ENCODE data around the gene G3BP1.
"Not testable (repeated sequence)": the region's sequence is repeated elsewhere in the genome, so short reads cannot be mapped to it uniquely, and the experiment has no call there.

Gene G3BP1

DNA sequence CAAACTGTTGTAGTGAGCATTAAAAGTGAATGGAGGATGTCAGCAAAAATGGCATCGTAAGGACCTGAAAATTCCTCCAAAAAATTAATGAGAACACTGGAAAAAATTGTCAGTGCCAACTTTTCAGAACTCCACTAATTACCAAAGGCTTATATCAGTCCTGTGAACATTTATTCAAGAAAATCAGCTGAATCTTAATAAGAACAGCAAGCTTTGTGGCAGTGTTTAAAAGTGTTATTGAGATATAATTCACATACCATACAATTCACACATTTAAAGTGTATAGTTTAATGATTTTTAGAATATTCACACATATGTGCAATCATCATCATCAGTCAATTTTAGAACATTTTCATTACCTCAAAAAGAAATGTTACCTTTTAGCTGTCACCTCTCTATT is 57.6 kb downstream of the G3BP1 start:
- H3K4me3 ChIP-seq, result no peak overlapping the region
- H3K27ac ChIP-seq, result no peak overlapping the region

DNA sequence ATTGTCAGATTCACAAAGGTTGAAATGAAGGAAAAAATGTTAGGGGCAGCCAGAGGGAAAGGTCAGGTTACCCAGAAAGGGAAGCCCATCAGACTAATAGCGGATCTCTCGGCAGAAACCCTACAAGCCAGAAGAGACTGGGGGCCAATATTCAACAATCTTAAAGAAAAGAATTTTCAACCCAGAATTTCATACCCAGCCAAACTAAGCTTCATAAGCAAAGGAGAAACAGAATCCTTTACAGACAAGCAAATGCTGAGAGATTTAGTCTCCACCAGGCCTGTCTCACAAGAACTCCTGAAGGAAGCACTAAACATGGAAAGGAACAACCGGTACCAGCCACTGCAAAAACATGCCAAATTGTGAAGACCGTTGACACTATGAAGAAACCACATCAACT is 61.1 kb downstream of the G3BP1 start:
- not testable (repeated sequence) for H3K27ac ChIP-seq, H3K4me3 ChIP-seq

DNA sequence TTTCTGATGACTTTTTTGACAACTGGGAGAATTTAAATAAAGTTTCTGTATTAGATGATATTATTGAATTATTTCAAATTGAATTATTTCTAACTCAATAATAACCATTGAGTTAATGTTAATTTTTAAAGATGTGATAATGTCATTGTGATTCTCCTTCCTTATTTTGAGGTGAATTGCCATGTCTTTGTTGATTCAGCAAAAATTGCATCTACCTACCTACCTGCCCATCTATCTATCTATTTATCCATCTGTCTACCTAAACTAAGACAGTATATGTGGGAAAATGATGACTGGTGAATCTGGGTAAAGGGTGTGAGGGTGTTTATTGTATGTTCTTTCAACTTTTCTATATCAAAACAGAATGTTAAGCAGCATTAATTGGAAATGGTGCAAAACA is 75.0 kb downstream of the G3BP1 start:
- no peak overlapping the region for H3K27ac ChIP-seq
- no peak overlapping the region for H3K4me3 ChIP-seq

DNA sequence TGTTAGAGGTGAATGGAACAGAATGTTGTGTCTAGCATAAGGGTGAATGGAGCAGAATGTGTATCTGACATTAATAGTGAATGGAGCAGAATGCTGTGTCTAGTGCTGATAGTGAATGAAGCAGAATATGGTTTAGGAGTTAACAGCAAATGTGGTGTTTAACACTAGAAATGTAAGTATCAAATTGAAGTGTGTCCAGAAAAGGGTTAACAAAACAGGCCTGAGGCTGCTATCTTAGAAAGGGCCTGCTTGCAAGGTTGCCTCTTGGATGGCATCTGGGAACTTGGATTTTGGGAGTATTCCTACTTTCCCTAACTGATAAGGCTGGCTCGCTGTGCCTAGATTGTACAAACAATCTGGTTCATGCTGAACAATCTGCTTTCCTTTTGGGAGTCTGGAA is 76.1 kb downstream of the G3BP1 start:
- no peak overlapping the region for H3K27ac ChIP-seq
- H3K4me3 ChIP-seq, result no peak overlapping the region

DNA sequence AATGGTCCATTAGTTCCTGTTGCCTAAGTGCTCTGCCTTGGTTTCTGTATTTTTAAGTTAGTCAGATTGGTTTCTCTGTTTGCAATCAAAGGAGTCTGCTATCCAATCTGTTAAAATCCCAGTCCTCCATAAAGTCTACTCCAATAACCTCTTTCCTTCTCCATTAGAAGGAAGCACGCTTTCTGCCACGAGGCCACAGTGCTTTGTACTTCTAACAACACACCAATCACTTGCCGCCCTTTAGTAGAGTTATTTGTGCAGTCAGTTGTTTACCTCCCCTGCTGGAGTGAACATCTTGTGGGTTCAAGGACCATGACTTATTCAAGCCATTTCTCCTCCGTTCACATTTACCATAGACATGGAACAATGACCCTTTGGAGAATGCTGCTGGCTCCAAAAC is 83.9 kb downstream of the G3BP1 start:
- Histone ChIP-seq H3K27ac (no peak overlapping the region), H3K4me3 (no peak overlapping the region)

DNA sequence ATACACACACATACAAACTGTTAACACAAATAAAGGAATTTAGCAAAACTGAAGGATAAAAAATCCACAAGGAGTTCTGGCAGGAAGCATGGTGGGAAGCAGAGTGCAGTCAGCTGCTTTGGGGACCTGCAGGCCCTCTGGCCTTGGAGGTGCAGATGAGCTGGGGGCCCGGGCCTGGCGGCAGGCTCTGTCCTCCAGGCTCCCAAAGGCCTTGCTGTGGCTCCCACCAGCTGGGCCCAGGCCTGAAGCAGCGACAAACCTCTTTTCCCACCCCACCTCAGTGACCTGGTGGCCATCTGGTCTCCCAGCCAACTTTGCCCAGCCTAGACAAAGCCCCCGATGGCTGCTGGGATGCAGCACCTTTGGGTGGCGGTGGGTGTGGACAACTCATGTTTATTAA is 85.1 kb downstream of the G3BP1 start:
- no peak overlapping the region for H3K27ac ChIP-seq
- H3K4me3 ChIP-seq, result no peak overlapping the region

DNA sequence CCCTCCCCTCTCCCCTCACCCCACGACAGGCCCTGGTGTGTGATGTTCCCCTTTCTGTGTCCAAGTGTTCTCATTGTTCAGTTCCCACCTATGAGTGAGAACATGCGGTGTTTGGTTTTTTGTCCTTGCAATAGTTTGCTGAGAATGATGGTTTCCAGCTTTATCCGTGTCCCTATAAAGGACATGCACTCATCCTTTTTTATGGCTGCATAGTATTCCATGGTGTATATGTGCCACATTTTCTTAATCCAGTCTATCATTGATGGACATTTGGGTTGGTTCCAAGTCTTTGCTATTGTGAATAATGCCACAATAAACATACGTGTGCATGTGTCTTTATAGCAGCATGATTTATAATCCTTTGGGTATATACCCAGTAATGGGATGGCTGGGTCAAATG is 89.1 kb downstream of the G3BP1 start:
- not testable (repeated sequence) for H3K27ac ChIP-seq, H3K4me3 ChIP-seq

Data from skin epidermis (tissue), 12 donors.